IMR-90 (cell line): ENCODE data around the gene TTLL11.

ENCODE experiments used
- BHLHE40 ChIP-seq: fragments of 150-350 bp; IDR thresholded peaks from 2 replicates; pipeline ENCODE4 v1.6.1; 2016; ENCODE audit warnings: mild to moderate bottlenecking, low read depth, low read length
- CEBPB ChIP-seq: IDR thresholded peaks from 2 replicates; pipeline ENCODE4 v1.6.1; 2012; ENCODE audit warnings: low read depth, low read length, improper control_type of control experiment
- MXI1 ChIP-seq: IDR thresholded peaks from 2 replicates; pipeline ENCODE4 v1.6.1; 2012; ENCODE audit warnings: low read depth, mild to moderate bottlenecking, low read length, moderate library complexity, borderline replicate concordance
- POLR2A ChIP-seq: IDR thresholded peaks from 2 replicates; pipeline ENCODE4 v1.6.1; 2012; ENCODE audit warnings: mild to moderate bottlenecking, low read depth, low read length
- RAD21 ChIP-seq: IDR thresholded peaks from 2 replicates; pipeline ENCODE4 v1.6.1; 2012; ENCODE audit warnings: low read length, improper control_type of control experiment
- RCOR1 ChIP-seq: IDR thresholded peaks from 2 replicates; pipeline ENCODE4 v1.6.1; 2012; ENCODE audit warnings: mild to moderate bottlenecking, low read length, improper control_type of control experiment; ENCODE audit not compliant: insufficient replicate concordance
- SMC3 ChIP-seq: fragments of 150-350 bp; IDR thresholded peaks from 2 replicates; pipeline ENCODE4 v1.6.1; 2016; ENCODE audit warnings: low read depth, mild to moderate bottlenecking, antibody characterized with exemption, low read length, moderate library complexity
- TF ChIP-seq, protein P1 (sequence below): conservative IDR thresholded peaks from 2 replicates; pipeline ENCODE4 v1.5.1; 2012; ENCODE audit warnings: mild to moderate bottlenecking, low read depth, low read length, improper control_type of control experiment

DNA sequence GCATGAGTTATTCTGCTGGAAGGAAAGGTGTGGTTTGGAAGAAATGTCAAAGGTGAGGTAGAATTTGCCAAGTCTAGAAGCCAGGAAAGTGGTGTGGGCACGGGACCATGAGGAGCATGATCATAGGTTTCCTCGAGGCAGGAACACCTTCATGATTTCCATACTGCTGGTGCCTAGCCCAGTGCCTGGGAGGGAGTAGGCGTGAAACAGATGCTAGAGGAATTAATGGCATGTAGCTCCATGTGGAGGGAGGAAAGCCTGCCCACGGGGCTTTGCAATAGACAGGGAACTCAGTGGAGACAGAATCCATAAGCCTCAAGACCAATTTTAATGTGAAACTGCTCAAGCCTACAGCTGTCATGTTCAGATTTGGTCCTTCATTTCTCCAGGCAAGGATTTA, 35.1 kb downstream of the TTLL11 start:
- no peak for TF ChIP-seq SMC3
- TF ChIP-seq POLR2A, result no peak
- TF ChIP-seq, protein P1, sequence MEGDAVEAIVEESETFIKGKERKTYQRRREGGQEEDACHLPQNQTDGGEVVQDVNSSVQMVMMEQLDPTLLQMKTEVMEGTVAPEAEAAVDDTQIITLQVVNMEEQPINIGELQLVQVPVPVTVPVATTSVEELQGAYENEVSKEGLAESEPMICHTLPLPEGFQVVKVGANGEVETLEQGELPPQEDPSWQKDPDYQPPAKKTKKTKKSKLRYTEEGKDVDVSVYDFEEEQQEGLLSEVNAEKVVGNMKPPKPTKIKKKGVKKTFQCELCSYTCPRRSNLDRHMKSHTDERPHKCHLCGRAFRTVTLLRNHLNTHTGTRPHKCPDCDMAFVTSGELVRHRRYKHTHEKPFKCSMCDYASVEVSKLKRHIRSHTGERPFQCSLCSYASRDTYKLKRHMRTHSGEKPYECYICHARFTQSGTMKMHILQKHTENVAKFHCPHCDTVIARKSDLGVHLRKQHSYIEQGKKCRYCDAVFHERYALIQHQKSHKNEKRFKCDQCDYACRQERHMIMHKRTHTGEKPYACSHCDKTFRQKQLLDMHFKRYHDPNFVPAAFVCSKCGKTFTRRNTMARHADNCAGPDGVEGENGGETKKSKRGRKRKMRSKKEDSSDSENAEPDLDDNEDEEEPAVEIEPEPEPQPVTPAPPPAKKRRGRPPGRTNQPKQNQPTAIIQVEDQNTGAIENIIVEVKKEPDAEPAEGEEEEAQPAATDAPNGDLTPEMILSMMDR, result no peak
- no peak for TF ChIP-seq RAD21
- no peak for TF ChIP-seq RCOR1
- TF ChIP-seq MXI1, result no peak
- no peak for TF ChIP-seq CEBPB
- no peak for TF ChIP-seq BHLHE40
